ENCODE measurements around the gene SLC12A5.

SLC12A5 gene

DNA sequence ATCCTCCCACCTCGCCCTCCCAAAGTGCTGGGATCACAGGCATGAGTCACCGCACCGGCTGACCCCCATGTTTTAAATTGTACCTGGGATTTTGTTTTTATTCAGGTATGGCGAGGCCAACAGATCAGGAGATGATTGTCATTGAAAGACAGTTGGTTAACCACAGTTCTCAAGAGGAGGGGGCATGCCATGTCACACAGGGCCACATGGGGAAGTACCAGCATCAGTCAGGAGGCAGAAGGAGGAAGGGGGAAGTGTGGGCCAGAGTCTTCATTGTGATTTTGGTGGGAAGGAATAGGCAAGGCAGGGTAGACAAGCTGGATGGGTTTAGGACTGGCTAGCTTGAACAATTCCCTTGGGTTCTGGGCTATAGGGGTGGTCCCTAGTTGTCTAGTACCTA, 30.3 kb upstream of the SLC12A5 start:
- no peak for DNase-seq

GRCh38 chr20:45999557-46000261, 29.3 kb upstream of the SLC12A5 start:
- H3K4me1 ChIP-seq, result no peaks in the 10 kb centered on the region
- no peaks in the 10 kb centered on the region for H3K27me3 ChIP-seq
- no peaks in the 10 kb centered on the region for H3K36me3 ChIP-seq
- DNase-seq, result no peak
- no peaks in the 10 kb centered on the region for H3K9me3 ChIP-seq
- TF ChIP-seq, protein P1, sequence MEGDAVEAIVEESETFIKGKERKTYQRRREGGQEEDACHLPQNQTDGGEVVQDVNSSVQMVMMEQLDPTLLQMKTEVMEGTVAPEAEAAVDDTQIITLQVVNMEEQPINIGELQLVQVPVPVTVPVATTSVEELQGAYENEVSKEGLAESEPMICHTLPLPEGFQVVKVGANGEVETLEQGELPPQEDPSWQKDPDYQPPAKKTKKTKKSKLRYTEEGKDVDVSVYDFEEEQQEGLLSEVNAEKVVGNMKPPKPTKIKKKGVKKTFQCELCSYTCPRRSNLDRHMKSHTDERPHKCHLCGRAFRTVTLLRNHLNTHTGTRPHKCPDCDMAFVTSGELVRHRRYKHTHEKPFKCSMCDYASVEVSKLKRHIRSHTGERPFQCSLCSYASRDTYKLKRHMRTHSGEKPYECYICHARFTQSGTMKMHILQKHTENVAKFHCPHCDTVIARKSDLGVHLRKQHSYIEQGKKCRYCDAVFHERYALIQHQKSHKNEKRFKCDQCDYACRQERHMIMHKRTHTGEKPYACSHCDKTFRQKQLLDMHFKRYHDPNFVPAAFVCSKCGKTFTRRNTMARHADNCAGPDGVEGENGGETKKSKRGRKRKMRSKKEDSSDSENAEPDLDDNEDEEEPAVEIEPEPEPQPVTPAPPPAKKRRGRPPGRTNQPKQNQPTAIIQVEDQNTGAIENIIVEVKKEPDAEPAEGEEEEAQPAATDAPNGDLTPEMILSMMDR (IDR thresholded peaks at IDR 0.05; ENCODE audit: low read depth, low read length), result no peak
- no peak overlapping the region for H3K4me3 ChIP-seq (ENCODE audit: low read depth, low read length)

More for the DNA sequence above, 30.3 kb upstream of the SLC12A5 start:
- Histone ChIP-seq H3K4me1 (no peaks in the 10 kb centered on the region), H3K36me3 (no peaks in the 10 kb centered on the region), H3K9me3 (no peaks in the 10 kb centered on the region), H3K4me3 (ENCODE audit: low read depth, low read length) (no peak overlapping the region), H3K27me3 (no peaks in the 10 kb centered on the region)
- TF ChIP-seq, protein P1 (IDR thresholded peaks at IDR 0.05; ENCODE audit: low read depth, low read length), result no peak

DNA sequence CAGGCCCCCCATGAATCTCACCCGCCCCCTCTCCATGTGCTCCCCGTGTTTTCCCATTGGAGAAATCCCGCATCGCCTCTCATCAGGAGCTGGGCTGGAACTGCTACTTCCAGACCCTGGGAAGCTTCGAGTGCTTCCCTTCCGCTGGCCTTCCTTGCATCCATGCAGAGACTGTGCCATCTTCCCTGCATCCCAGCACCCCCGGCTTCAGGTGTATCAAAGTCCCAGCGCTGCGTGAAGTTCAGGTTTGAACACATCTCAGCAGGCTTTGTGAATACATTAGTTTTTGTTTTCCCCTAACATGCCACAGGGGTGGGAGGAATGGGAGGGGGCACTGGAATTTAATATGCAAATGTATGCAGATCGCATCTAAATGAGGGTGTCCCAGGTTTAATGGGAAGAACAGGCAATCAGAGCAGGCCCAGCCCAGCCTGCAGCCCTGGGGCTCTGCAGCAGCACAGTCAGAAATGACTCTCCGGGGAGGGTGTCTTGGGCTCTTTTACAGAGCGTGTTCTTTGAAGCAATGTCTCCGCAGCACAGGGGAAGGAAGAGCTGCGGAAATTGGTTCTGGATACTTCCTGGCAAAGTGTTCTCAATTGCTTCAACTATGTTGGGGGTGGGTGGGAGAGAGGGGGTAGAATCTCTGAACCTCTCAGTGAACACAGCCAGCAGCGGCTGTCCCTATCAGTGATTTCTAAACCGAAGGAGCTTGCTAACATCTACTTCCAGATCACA, 28.6 kb upstream of the SLC12A5 start:
- DNase-seq, result no peak
- Histone ChIP-seq H3K36me3 (no peaks in the 10 kb centered on the region), H3K27me3 (peaks cover 5% of the 10 kb centered on the region; the same call in 1 of the 2 replicates), H3K4me1 (no peaks in the 10 kb centered on the region), H3K9me3 (no peaks in the 10 kb centered on the region), H3K4me3 (ENCODE audit: low read depth, low read length) (no peak overlapping the region)
- TF ChIP-seq, protein P1 (IDR thresholded peaks at IDR 0.05; ENCODE audit: low read depth, low read length), result no peak

DNA sequence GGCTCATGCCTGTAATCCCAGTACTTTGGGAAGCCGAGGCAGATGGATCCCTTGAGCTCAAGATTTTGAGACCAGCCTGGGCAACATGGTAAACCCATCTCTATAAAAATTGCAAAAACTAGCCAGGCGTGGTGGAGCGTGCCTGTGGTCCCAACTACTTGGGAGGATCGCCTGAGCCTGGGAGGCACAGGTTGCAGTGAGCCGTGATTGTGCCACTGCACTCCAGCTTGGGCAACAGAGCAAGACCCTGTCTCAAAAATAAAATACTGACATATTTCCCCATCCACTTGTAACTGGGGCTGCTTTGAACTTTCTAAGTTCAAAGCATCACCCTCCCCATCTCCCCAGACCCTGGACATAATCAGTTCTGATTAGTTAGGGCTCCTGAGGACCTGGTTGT, 27.5 kb upstream of the SLC12A5 start:
- H3K36me3 ChIP-seq, result no peaks in the 10 kb centered on the region
- no peaks in the 10 kb centered on the region for H3K4me1 ChIP-seq
- DNase-seq, result no peak
- peaks cover 15% of the 10 kb centered on the region; the same call in 1 of the 2 replicates for H3K27me3 ChIP-seq
- H3K4me3 ChIP-seq (ENCODE audit: low read depth, low read length), result no peak overlapping the region
- no peaks in the 10 kb centered on the region for H3K9me3 ChIP-seq
- TF ChIP-seq, protein P1 (IDR thresholded peaks at IDR 0.05; ENCODE audit: low read depth, low read length), result no peak

DNA sequence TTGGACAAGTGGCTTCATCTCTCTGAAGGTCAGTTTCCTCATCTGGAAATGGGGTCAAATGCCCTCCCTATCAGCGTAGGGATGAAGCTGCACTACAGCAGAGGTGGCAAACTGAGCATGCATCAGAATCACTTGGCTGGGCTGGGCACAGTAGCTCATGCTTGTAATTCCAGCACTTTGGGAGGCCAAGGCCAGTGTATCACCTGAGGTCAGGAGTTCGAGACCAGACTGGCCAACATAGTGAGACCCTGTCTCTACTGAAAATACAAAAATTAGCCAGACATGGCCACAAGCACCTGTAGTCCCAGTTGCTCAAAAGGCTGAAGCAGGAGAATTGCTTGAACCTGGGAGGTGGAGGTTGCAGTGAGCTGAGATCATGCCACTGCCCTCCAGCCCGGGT, 27.0 kb upstream of the SLC12A5 start:
- TF ChIP-seq, protein P1 (IDR thresholded peaks at IDR 0.05; ENCODE audit: low read depth, low read length), result no peak
- H3K27me3 ChIP-seq, result peaks cover 20% of the 10 kb centered on the region; the same call in 1 of the 2 replicates

DNA sequence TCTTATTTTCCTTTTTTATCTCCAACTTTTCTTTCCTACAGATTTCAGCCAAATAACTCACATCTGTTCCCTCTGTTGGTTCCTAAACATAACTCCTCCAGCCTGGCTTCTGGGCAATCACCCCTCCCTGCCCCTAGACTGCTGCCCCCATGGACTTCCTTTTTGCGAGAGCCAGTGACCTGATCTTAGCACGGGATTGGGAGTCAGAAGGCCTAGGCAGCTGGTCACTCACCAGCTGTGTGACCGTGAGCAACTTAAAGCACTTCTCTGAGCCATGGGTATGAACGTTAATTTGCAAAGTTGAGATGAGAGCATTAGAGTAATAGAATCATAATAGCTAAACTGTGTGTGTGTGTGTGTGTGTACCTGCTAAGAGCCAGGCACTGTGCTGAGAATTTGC, 24.8 kb upstream of the SLC12A5 start:
- Histone ChIP-seq H3K27me3 (peaks cover 41% of the 10 kb centered on the region), H3K9me3 (no peaks in the 10 kb centered on the region), H3K4me3 (ENCODE audit: low read depth, low read length) (no peak overlapping the region), H3K4me1 (no peaks in the 10 kb centered on the region), H3K36me3 (no peaks in the 10 kb centered on the region)
- TF ChIP-seq, protein P1 (IDR thresholded peaks at IDR 0.05; ENCODE audit: low read depth, low read length), result no peak
- DNase-seq, result no peak

More for the DNA sequence above, 27.0 kb upstream of the SLC12A5 start:
- Histone ChIP-seq H3K4me3 (ENCODE audit: low read depth, low read length) (no peak overlapping the region), H3K36me3 (no peaks in the 10 kb centered on the region), H3K9me3 (no peaks in the 10 kb centered on the region), H3K4me1 (no peaks in the 10 kb centered on the region)
- DNase-seq, result no peak
